Measurements from ENCODE around the gene SMIM31. TPM values are rescaled to one million over a fixed set of nuclear protein-coding genes. Genes with fewer than 3 reads are reported as not detected.

Gene SMIM31
- total and polyA plus RNA-seq, 3 donors from 2014 or later: not detected

GRCh38 chr4:164847967-164848649 lies 94.2 kb downstream of the SMIM31 start:
- intact Hi-C loops (cut with DNase I; ENCODE audit: low total_unique reads): no loop called here

More at GRCh38 chr4:164847967-164848649, 94.2 kb downstream of the SMIM31 start:
- Histone ChIP-seq H3K9me3 (no peaks in the 10 kb centered on the region), H3K4me3 (no peak overlapping the region), H3K27me3 (no peaks in the 10 kb centered on the region), H3K4me1 (no peaks in the 10 kb centered on the region), H3K36me3 (ENCODE audit: low read depth, missing control alignments) (no peaks in the 10 kb centered on the region), H3K27ac (no peak overlapping the region)
- TF ChIP-seq POLR2A (IDR thresholded peaks at IDR 0.05) (no peak), CTCF (IDR thresholded peaks at IDR 0.05) (no peak)
- WGBS, 2 donors: 63 to 82% methylated on average over 2 of the region's 2 CpGs
- DNase-seq: no peak

Small RNA genes within 50 kb of the gene (small RNA-seq; reads per million reads assigned to genes)
- 0 reads per million in 2 donors for gene RNU6-668P

Other genes starting within 250 kb of the SMIM31 start
- gene APELA, start 123.0 kb downstream of the SMIM31 start, total RNA-seq: not detected
- gene APELA, start 123.0 kb downstream of the SMIM31 start, polyA plus RNA-seq (ENCODE audit: insufficient read depth, low read depth, low replicate concordance): not detected
- gene TRIM61, start 223.5 kb downstream of the SMIM31 start, total RNA-seq: 1 to 10 TPM; 4.5 to 4.9 TPM
- 12.9 TPM for gene TRIM61, start 223.5 kb downstream of the SMIM31 start, polyA plus RNA-seq (ENCODE audit: insufficient read depth, low read depth, low replicate concordance)